Kidney (tissue), 14 donors: ENCODE data around the gene GREB1. TPM values are rescaled to one million over a fixed set of nuclear protein-coding genes. Genes with fewer than 3 reads are reported as not detected.

Experiments used
- DNase-seq, 5 donors: peaks; one replicate each; pipeline ENCODE4 v3.0.0-alpha.2; 2013 to 2020
- FAIRE-seq: peaks from 2 replicates; lab custom pipeline; 2012; peaks lifted over from hg19 to GRCh38; lab: Jason Lieb, UNC
- H3K27ac ChIP-seq, 2 donors: one replicate each; pipeline ENCODE4 v1.7.0; 2013; ENCODE audit warnings: low read depth in 2 of 2, low read length in 2 of 2, inconsistent platforms in 1 of 2
- H3K27me3 ChIP-seq: one replicate; pipeline ENCODE4 v1.7.1; 2013; ENCODE audit warnings: low read length, inconsistent platforms; ENCODE audit not compliant: control insufficient read depth, insufficient read depth
- H3K36me3 ChIP-seq, 3 donors: one replicate each; pipeline versions ENCODE4 v1.7.0 to v1.7.1; 2013; ENCODE audit warnings: low read length in 3 of 3, control low read depth in 1 of 3, inconsistent platforms in 1 of 3; ENCODE audit not compliant: insufficient read depth in 3 of 3, control insufficient read depth in 2 of 3
- H3K4me1 ChIP-seq, 3 donors: one replicate each; pipeline versions ENCODE4 v1.7.0 to v1.7.1; 2013; ENCODE audit warnings: low read length in 3 of 3, inconsistent platforms in 1 of 3, low read depth in 1 of 3; ENCODE audit not compliant: control insufficient read depth in 2 of 3, insufficient read depth in 2 of 3
- H3K4me3 ChIP-seq, 3 donors: one replicate each; pipeline versions ENCODE4 v1.7.0 to v1.8.1; 2013; ENCODE audit warnings: low read length in 3 of 3, control low read depth in 1 of 3, inconsistent platforms in 1 of 3
- H3K9ac ChIP-seq, 3 donors: one replicate each; pipeline versions ENCODE4 v1.7.0 to v1.7.1; 2013; ENCODE audit warnings: low read length in 3 of 3, control low read depth in 1 of 3, inconsistent platforms in 1 of 3
- H3K9me3 ChIP-seq, 3 donors: one replicate each; pipeline versions ENCODE4 v1.7.0 to v1.7.1; 2013; ENCODE audit warnings: low read length in 3 of 3, control low read depth in 1 of 3, inconsistent platforms in 1 of 3; ENCODE audit not compliant: control insufficient read depth in 2 of 3, insufficient read depth in 1 of 3
- CTCF ChIP-seq: IDR thresholded peaks from 3 replicates; pipeline ENCODE4 v1.5.1; 2012; ENCODE audit warnings: mild to moderate bottlenecking, moderate library complexity, borderline replicate concordance; ENCODE audit not compliant: insufficient read depth; ENCODE audit errors: extremely low read depth
- intact Hi-C: fragments of 100-400 bp; cut with DNase I; formaldehyde crosslinking; loops from one replicate; pipeline ENCODE4 v1.11.1; 2022
- polyA plus RNA-seq: library from polyadenylated mRNA; stranded (reverse); fragments of 350-450 nt; fragmentation: Illumina TruSeq; extraction: RNeasy Lipid Tissue Mini Kit (QIAGEN cat#74804); gene quantifications from one replicate; pipeline ENCODE4 v1.2.3, GENCODE V29; 2014; ENCODE audit warnings: low read depth, low replicate concordance; ENCODE audit not compliant: insufficient read depth
- total RNA-seq: library from RNA; stranded (reverse); fragmentation: NEBNext Ultra II Directional; extraction: Animal tissue kit (Norgen Biotek cat#: 25700); gene quantifications from one replicate; pipeline ENCODE4 v1.2.1, GENCODE V29; 2021
- donor health status: control.
- donor health status: control.
- donor health status: control.
- donor health status: control.
- donor health status: control.
- donor health status: DM: yes; HTN: yes; CAD: no.
- donor health status: Normal renal cell carcinoma (clear cell type).

Gene GREB1
- total and polyA plus RNA-seq, 2 donors from 2014 or later: 0.98 to 1.8 TPM

- no peaks in the 10 kb centered on the region for H3K4me1 ChIP-seq
- FAIRE-seq (no peak), DNase-seq (no peak)
- H3K4me3 ChIP-seq: no peak overlapping the region
- H3K9ac ChIP-seq: no peak overlapping the region
- no peak for TF ChIP-seq CTCF
- H3K9me3 ChIP-seq: no peaks in the 10 kb centered on the region
- no peaks in the 10 kb centered on the region for H3K36me3 ChIP-seq
- no peak overlapping the region for H3K27ac ChIP-seq
- intact Hi-C loops: no loop called here
- H3K27me3 ChIP-seq: no peaks in the 10 kb centered on the region
Measured at GRCh38 chr2:11629215-11629614, 95.4 kb downstream of the GREB1 start.

GRCh38 chr2:11629851-11630250 is 96.0 kb downstream of the GREB1 start:
- H3K9ac ChIP-seq: no peak overlapping the region
- H3K36me3 ChIP-seq: no peaks in the 10 kb centered on the region
- intact Hi-C loops: no loop called here
- H3K4me1 ChIP-seq: no peaks in the 10 kb centered on the region
- no peak for DNase-seq
- H3K27ac ChIP-seq: no peak overlapping the region
- H3K27me3 ChIP-seq: no peaks in the 10 kb centered on the region
- no peak overlapping the region for H3K4me3 ChIP-seq
- no peaks in the 10 kb centered on the region for H3K9me3 ChIP-seq
- FAIRE-seq: no peak
- TF ChIP-seq CTCF: no peak

DNA sequence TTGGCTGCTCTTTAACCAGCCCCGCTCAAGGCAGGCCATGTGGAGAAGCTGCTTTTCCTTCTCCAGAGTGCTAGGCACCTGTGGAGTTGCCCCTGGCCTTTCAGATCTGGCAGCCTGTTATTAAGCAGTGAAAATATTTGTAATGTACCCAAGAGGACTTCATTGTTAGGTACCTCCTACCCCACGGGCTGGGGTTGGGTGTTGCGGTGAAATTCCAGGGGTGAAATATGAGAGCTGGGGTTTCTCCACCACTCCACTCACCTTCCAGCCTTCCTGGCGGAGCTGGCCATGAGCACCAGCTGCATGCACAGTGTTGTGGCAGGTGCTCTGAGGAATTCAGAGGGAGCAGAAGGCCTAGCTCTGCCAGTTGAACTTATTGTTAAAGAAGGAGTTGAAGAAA is 97.0 kb downstream of the GREB1 start:
- no peak for TF ChIP-seq CTCF
- Histone ChIP-seq H3K4me3 (no peak overlapping the region), H3K27me3 (no peaks in the 10 kb centered on the region), H3K9me3 (no peaks in the 10 kb centered on the region), H3K36me3 (no peaks in the 10 kb centered on the region), H3K4me1 (no peaks in the 10 kb centered on the region), H3K9ac (no peak overlapping the region), H3K27ac (no peak overlapping the region)
- FAIRE-seq: no peak
- intact Hi-C loops: no loop called here
- no peak for DNase-seq

DNA sequence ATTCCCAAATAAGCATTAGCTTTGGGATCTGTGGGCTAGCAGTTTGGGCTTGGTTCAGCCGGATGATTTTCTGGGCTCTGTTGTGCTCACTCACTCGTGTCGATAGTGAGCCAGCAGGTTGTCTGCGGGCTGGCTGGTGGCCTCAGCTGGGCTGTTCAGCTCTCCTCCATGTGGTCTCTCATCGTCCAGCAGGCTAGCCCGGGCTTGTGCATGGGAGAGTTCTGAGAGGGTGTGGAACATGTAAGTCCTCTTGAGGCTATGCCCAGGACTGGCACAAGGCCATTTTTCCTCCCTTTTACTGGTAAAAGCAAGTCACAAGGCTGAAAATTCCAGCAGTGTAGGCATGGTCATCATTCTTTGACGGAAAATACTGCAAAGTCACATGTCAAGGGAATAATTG is 97.6 kb downstream of the GREB1 start:
- Histone ChIP-seq H3K9me3 (no peaks in the 10 kb centered on the region), H3K4me1 (no peaks in the 10 kb centered on the region), H3K27me3 (no peaks in the 10 kb centered on the region), H3K36me3 (no peaks in the 10 kb centered on the region), H3K27ac (no peak overlapping the region), H3K9ac (no peak overlapping the region), H3K4me3 (no peak overlapping the region)
- no peak for TF ChIP-seq CTCF
- intact Hi-C loops: no loop called here
- DNase-seq (no peak), FAIRE-seq (no peak)
